ENCODE data around the gene POU4F1.

POU4F1 gene

DNA sequence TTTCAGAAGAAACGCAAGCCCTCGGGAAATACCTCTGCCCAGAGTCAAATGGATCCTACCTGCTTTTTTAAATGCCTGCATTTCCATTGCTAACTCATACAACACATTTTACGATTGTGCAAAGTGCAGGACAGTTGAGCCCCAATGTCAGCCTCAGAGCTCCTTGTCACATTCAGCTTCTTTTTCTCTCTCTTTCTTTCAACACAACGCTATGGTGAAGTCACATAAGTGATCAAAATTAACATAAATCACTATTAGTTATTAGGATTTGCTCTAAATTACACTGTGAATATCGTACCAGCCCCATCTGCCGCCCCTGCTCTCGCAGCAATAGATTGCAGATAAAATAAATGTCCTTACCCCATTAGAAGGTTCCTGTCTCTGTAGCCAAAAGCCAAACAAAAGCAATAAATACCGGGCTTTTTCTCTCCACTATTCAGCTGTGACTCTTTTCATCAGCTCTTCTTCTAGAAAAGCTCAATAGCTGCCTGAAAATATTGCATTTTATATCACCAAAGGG, 8.8 kb downstream of the POU4F1 start:
- TF ChIP-seq TAF1 (IDR thresholded peaks at IDR 0.05; ENCODE audit: borderline replicate concordance, insufficient read depth, low read length) = no peak
- no peak for TF ChIP-seq POLR2AphosphoS5 (IDR thresholded peaks at IDR 0.05; ENCODE audit: low read depth, low read length)
- TF ChIP-seq, protein P1, sequence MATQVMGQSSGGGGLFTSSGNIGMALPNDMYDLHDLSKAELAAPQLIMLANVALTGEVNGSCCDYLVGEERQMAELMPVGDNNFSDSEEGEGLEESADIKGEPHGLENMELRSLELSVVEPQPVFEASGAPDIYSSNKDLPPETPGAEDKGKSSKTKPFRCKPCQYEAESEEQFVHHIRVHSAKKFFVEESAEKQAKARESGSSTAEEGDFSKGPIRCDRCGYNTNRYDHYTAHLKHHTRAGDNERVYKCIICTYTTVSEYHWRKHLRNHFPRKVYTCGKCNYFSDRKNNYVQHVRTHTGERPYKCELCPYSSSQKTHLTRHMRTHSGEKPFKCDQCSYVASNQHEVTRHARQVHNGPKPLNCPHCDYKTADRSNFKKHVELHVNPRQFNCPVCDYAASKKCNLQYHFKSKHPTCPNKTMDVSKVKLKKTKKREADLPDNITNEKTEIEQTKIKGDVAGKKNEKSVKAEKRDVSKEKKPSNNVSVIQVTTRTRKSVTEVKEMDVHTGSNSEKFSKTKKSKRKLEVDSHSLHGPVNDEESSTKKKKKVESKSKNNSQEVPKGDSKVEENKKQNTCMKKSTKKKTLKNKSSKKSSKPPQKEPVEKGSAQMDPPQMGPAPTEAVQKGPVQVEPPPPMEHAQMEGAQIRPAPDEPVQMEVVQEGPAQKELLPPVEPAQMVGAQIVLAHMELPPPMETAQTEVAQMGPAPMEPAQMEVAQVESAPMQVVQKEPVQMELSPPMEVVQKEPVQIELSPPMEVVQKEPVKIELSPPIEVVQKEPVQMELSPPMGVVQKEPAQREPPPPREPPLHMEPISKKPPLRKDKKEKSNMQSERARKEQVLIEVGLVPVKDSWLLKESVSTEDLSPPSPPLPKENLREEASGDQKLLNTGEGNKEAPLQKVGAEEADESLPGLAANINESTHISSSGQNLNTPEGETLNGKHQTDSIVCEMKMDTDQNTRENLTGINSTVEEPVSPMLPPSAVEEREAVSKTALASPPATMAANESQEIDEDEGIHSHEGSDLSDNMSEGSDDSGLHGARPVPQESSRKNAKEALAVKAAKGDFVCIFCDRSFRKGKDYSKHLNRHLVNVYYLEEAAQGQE (IDR thresholded peaks at IDR 0.05; ENCODE audit: insufficient read depth in 1 of 2, low read depth in 2 of 2, low read length in 2 of 2) = no peak
- no peak for TF ChIP-seq SIN3A (IDR thresholded peaks at IDR 0.05; ENCODE audit: borderline replicate concordance, insufficient read depth, low read length)
- no peak for TF ChIP-seq FOXP2 (optimal IDR thresholded peaks at IDR 0.05; ENCODE audit: borderline replicate concordance, extremely low read depth, extremely low read length, insufficient read depth)

DNA sequence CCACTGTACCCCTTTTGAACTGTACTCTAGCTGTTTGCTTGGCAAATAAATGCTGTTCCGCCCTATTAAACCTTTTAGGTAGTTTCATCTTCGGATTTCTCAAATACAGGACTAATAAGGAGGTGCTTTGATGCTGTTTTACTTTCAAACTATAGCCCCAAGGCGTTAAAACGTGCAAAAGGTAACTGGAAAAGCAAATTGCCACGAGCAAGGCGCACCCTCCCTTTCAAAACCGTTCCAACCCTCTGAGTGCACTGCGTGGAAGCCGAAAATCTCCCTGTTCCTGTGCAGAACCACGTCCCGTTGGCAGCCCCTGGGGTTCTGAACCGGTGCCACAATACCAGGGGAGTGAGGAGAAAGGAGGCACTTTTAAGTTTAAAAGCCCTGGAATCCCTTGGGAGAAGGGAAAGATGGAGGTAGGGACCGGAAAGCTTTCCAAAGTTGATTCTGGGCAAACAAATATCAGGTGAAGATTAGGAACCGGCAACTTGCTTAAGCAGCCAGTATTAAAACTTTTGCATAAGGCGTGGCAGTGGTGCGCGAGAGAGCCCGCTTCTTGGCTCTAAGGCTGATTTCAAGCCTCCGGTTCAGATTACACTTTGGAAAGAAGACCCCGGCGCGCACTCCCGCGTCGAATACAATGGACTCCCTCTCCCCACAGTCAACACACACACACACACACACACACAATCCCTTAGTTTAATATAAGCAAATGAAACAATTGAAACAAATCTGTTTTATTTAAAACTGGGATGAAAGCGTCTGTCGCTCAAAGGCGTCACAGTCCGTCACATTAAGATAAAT, 9.5 kb downstream of the POU4F1 start:
- TF ChIP-seq TAF1 (IDR thresholded peaks at IDR 0.05; ENCODE audit: borderline replicate concordance, insufficient read depth, low read length) (no peak), SIN3A (IDR thresholded peaks at IDR 0.05; ENCODE audit: borderline replicate concordance, insufficient read depth, low read length) (no peak), FOXP2 (optimal IDR thresholded peaks at IDR 0.05; ENCODE audit: borderline replicate concordance, extremely low read depth, extremely low read length, insufficient read depth) (no peak), POLR2AphosphoS5 (IDR thresholded peaks at IDR 0.05; ENCODE audit: low read depth, low read length) (no peak)
- TF ChIP-seq, protein P1 (IDR thresholded peaks at IDR 0.05; ENCODE audit: insufficient read depth in 1 of 2, low read depth in 2 of 2, low read length in 2 of 2) = no peak

DNA sequence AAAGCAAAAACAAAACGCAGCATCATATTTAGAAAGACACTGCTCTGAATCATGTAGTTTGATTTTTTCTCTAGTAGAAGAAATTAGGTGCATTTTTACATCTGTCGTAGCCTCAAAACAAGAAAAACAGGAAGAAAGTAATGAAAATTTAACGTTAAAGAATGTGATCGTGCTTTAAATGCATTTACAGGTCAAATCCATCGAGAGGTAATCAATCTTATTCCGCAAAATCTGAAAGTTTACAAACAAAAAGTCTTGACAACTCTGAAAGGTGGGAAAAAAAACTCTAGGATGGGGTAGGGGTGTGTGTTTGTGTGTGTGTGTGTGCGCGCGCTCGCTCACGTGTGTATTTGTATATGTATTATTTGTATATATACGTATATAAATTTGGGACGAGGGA, 10.2 kb downstream of the POU4F1 start:
- TF ChIP-seq, protein P1 (IDR thresholded peaks at IDR 0.05; ENCODE audit: insufficient read depth in 1 of 2, low read depth in 2 of 2, low read length in 2 of 2) = no peak
- TF ChIP-seq POLR2AphosphoS5 (IDR thresholded peaks at IDR 0.05; ENCODE audit: low read depth, low read length) (no peak), TAF1 (IDR thresholded peaks at IDR 0.05; ENCODE audit: borderline replicate concordance, insufficient read depth, low read length) (no peak), SIN3A (IDR thresholded peaks at IDR 0.05; ENCODE audit: borderline replicate concordance, insufficient read depth, low read length) (no peak), FOXP2 (optimal IDR thresholded peaks at IDR 0.05; ENCODE audit: borderline replicate concordance, extremely low read depth, extremely low read length, insufficient read depth) (no peak)

DNA sequence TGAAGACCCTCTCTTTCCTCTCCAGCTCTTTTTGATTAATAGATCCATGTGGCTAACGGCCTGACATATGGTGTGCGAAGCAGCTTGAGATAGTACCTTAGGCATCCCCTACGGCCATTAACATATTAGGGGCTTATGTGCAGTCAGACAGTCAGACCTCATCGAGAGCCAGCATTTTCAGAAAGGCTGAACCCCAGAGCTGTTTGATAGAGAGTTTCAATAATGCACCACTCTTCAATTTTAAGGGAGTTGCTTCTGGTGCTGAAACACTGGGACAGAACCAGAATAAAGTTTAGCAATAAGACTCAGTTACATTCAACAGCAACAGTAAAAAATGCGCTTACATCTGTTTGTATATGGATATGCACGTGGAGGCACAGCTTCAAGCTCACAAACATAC, 10.8 kb downstream of the POU4F1 start:
- TF ChIP-seq, protein P1 (IDR thresholded peaks at IDR 0.05; ENCODE audit: insufficient read depth in 1 of 2, low read depth in 2 of 2, low read length in 2 of 2) = no peak
- TF ChIP-seq POLR2AphosphoS5 (IDR thresholded peaks at IDR 0.05; ENCODE audit: low read depth, low read length) = no peak
- TF ChIP-seq TAF1 (IDR thresholded peaks at IDR 0.05; ENCODE audit: borderline replicate concordance, insufficient read depth, low read length) = no peak
- TF ChIP-seq SIN3A (IDR thresholded peaks at IDR 0.05; ENCODE audit: borderline replicate concordance, insufficient read depth, low read length) = no peak
- no peak for TF ChIP-seq FOXP2 (optimal IDR thresholded peaks at IDR 0.05; ENCODE audit: borderline replicate concordance, extremely low read depth, extremely low read length, insufficient read depth)
